HepG2 (cell line): ENCODE data around the gene HEMK1. TPM values are rescaled to one million over a fixed set of nuclear protein-coding genes. Genes with fewer than 3 reads are reported as not detected.
A peak's percentile ranks its signal among the peaks of the same experiment; 100 is the strongest.

ENCODE experiments used
- CC2D1A ChIP-seq: sonication (generic); formaldehyde crosslinking; IDR thresholded peaks from 2 replicates; pipeline ENCODE4 v1.8.1; 2023; ENCODE audit warnings: mild to moderate bottlenecking, missing genetic modification reagents
- ELF1 ChIP-seq: sonication (generic); formaldehyde crosslinking; IDR thresholded peaks from 2 replicates; pipeline ENCODE4 v1.4.0; 2020; ENCODE audit warnings: missing genetic modification reagents
- EZH2 ChIP-seq: conservative IDR thresholded peaks from 2 replicates; pipeline ENCODE4 v1.6.1; 2012; ENCODE audit warnings: mild to moderate bottlenecking, low read depth, low read length, moderate library complexity
- GLMP ChIP-seq: sonication (generic); formaldehyde crosslinking; IDR thresholded peaks from 2 replicates; pipeline ENCODE4 v1.9.0; 2021; ENCODE audit warnings: missing genetic modification reagents, mild to moderate bottlenecking, borderline replicate concordance
- HDAC2 ChIP-seq: sonication (generic); formaldehyde crosslinking; IDR thresholded peaks from 2 replicates; pipeline ENCODE4 v1.4.0; 2020; ENCODE audit warnings: missing genetic modification reagents
- MAFG ChIP-seq: sonication (generic); formaldehyde crosslinking; IDR thresholded peaks from 2 replicates; pipeline ENCODE4 v1.5.1; 2020; ENCODE audit warnings: mild to moderate bottlenecking, missing genetic modification reagents
- MAZ ChIP-seq, 2 experiments: sonication (generic) in 1 of 2; formaldehyde crosslinking in 1 of 2; IDR thresholded peaks; 2 replicates each; pipeline versions ENCODE4 v1.5.0 to v1.6.1; 2012 to 2020; ENCODE audit warnings: low read depth in 2 of 2, mild to moderate bottlenecking in 2 of 2, borderline replicate concordance in 1 of 2, improper control_type of control experiment in 1 of 2, low read length in 1 of 2, missing genetic modification reagents in 1 of 2, moderate library complexity in 1 of 2
- MED1 ChIP-seq: sonication (generic); formaldehyde crosslinking; IDR thresholded peaks from 2 replicates; pipeline ENCODE4 v1.4.0; 2020; ENCODE audit warnings: missing genetic modification reagents
- MZF1 ChIP-seq: sonication (generic); formaldehyde crosslinking; IDR thresholded peaks from 2 replicates; pipeline ENCODE4 v1.8.1; 2023; ENCODE audit warnings: mild to moderate bottlenecking, missing genetic modification reagents, borderline replicate concordance
- NFE2L2 ChIP-seq: fragments of 150-350 bp; IDR thresholded peaks from 2 replicates; pipeline ENCODE4 v1.6.1; 2014; ENCODE audit warnings: low read length
- NR3C1 ChIP-seq: sonication (generic); formaldehyde crosslinking; IDR thresholded peaks from 2 replicates; pipeline ENCODE4 v1.4.0; 2020; ENCODE audit warnings: missing genetic modification reagents
- PRDM15 ChIP-seq: sonication (generic); formaldehyde crosslinking; IDR thresholded peaks from 2 replicates; pipeline ENCODE4 v1.4.0; 2020; ENCODE audit warnings: missing genetic modification reagents
- RORA ChIP-seq: sonication (generic); formaldehyde crosslinking; IDR thresholded peaks from 2 replicates; pipeline ENCODE4 v1.5.0; 2020; ENCODE audit warnings: mild to moderate bottlenecking, missing genetic modification reagents, moderate library complexity
- ZNF160 ChIP-seq: sonication (generic); formaldehyde crosslinking; IDR thresholded peaks from 2 replicates; pipeline ENCODE4 v1.8.0; 2022; ENCODE audit warnings: mild to moderate bottlenecking, inconsistent platforms, missing genetic modification reagents
- ZNF512B ChIP-seq: sonication (generic); formaldehyde crosslinking; IDR thresholded peaks from 2 replicates; pipeline ENCODE4 v1.5.1; 2020; ENCODE audit warnings: missing genetic modification reagents, mild to moderate bottlenecking, borderline replicate concordance
- ZNF572 ChIP-seq: sonication (generic); formaldehyde crosslinking; IDR thresholded peaks from 2 replicates; pipeline ENCODE4 v1.5.1; 2020; ENCODE audit warnings: mild to moderate bottlenecking, missing genetic modification reagents
- ZNF660 ChIP-seq: sonication (generic); formaldehyde crosslinking; IDR thresholded peaks from 2 replicates; pipeline ENCODE4 v1.5.1; 2020; ENCODE audit warnings: mild to moderate bottlenecking, low read depth, missing genetic modification reagents, borderline replicate concordance
- ZNF703 ChIP-seq: sonication (generic); formaldehyde crosslinking; IDR thresholded peaks from 2 replicates; pipeline ENCODE4 v1.5.1; 2020; ENCODE audit warnings: missing genetic modification reagents, mild to moderate bottlenecking, moderate library complexity, borderline replicate concordance
- polyA plus RNA-seq, 8 experiments: library from polyadenylated mRNA; depleted of rRNA in 3 of 8; stranded (reverse) in 7 of 8; unstranded in 1 of 8; fragments of >200 nt; fragmentation: Illumina TruSeq in 4 of 8; extraction: Trizol in 4 of 8; gene quantifications; 2 replicates each; pipeline versions ENCODE4 v1.2.1 to v1.2.3, GENCODE V29; 2011 to 2016; ENCODE audit warnings: low read depth in 4 of 8, missing spikeins in 1 of 8, mixed read lengths in 1 of 8; ENCODE audit not compliant: insufficient read depth in 1 of 8
- total RNA-seq, 5 experiments: library from RNA; depleted of rRNA; stranded (reverse); fragments of >200 nt; fragmentation: Illumina TruSeq; extraction: Trizol; gene quantifications; 2 replicates each; pipeline ENCODE4 v1.2.3, GENCODE V29; 2016; ENCODE audit warnings: low read depth in 1 of 5
- TF ChIP-seq, protein P1 (sequence below): fragments of 450-650 bp; IDR thresholded peaks from 2 replicates; pipeline ENCODE4 v1.6.1; 2017
- TF ChIP-seq, protein P2 (sequence below): sonication (generic); formaldehyde crosslinking; IDR thresholded peaks from 2 replicates; pipeline ENCODE4 v1.4.0; 2020; ENCODE audit warnings: mild to moderate bottlenecking, missing genetic modification reagents

The HEMK1 gene
- total and polyA plus RNA-seq, 2 of the 13 experiments (the other 11 are each of a cell fraction or from before 2014, with no cell fraction given) = 9.8 to 12.6 TPM

DNA sequence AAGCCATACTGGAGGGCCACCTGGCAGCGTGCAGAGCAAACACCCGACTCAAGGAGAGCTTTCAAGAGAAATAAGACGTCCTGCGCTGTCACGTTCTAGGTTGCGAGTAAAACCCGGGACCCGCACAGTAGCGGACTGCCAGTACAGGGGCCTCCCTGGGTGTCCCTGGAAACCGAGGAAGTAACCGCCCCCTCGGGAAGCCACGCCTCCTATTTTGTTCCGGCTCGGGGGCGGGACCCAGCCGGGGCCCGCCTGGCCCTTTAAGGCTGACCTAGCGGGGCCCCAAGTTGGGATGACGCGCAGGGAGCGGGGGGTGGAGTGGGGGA lies 47.4 kb downstream of the HEMK1 start (continued):
- TF ChIP-seq PRDM15 (peak; percentile 92), MED1 (CRISPR knock-in tag) (peak; percentile 2; the same call in 1 of the 2 replicates), GLMP (CRISPR knock-in tag) (no peak), RORA (CRISPR knock-in tag) (no peak), ZNF160 (CRISPR knock-in tag) (no peak), ZNF572 (CRISPR knock-in tag) (no peak), ELF1 (peak; percentile 62; the same call in 1 of the 2 replicates), HDAC2 (CRISPR knock-in tag) (no peak; the same call in 1 of the 2 replicates), NR3C1 (CRISPR knock-in tag) (no peak), ZNF660 (CRISPR knock-in tag) (no peak), EZH2 (no peak), NFE2L2 (no peak), MAZ (IDR thresholded peaks at IDR 0.05; ENCODE audit: borderline replicate concordance, low read depth, low read length) (peak; percentile 67; the same call in 1 of the 2 replicates), MAZ (CRISPR knock-in tag; IDR thresholded peaks at IDR 0.05; ENCODE audit: low read depth) (no peak), CC2D1A (CRISPR knock-in tag) (no peak), MZF1 (CRISPR knock-in tag) (no peak), ZNF703 (CRISPR knock-in tag) (no peak), ZNF512B (0 out of 2 replicates have a peak, but pooled peaks have one; percentile 11), MAFG (CRISPR knock-in tag) (no peak)
- TF ChIP-seq, protein P1, sequence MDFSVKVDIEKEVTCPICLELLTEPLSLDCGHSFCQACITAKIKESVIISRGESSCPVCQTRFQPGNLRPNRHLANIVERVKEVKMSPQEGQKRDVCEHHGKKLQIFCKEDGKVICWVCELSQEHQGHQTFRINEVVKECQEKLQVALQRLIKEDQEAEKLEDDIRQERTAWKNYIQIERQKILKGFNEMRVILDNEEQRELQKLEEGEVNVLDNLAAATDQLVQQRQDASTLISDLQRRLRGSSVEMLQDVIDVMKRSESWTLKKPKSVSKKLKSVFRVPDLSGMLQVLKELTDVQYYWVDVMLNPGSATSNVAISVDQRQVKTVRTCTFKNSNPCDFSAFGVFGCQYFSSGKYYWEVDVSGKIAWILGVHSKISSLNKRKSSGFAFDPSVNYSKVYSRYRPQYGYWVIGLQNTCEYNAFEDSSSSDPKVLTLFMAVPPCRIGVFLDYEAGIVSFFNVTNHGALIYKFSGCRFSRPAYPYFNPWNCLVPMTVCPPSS = no peak
- TF ChIP-seq, protein P2, sequence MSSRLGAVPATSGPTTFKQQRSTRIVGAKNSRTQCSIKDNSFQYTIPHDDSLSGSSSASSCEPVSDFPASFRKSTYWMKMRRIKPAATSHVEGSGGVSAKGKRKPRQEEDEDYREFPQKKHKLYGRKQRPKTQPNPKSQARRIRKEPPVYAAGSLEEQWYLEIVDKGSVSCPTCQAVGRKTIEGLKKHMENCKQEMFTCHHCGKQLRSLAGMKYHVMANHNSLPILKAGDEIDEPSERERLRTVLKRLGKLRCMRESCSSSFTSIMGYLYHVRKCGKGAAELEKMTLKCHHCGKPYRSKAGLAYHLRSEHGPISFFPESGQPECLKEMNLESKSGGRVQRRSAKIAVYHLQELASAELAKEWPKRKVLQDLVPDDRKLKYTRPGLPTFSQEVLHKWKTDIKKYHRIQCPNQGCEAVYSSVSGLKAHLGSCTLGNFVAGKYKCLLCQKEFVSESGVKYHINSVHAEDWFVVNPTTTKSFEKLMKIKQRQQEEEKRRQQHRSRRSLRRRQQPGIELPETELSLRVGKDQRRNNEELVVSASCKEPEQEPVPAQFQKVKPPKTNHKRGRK (CRISPR knock-in tag) = no peak
